Astrocyte of the cerebellum (primary cell): ENCODE data around the gene SLC41A3.
"Not testable (repeated sequence)": the region's sequence is repeated elsewhere in the genome, so short reads cannot be mapped to it uniquely, and the experiment has no call there.

Experiments used
- DNase-seq: peaks from one replicate; pipeline ENCODE4 v3.0.0-alpha.2; 2011; ENCODE audit warnings: low read depth
- H3K4me3 ChIP-seq: 2 replicates; pipeline ENCODE4 v1.5.1; 2011; ENCODE audit warnings: mild to moderate bottlenecking, low read depth, low read length, moderate library complexity
- CTCF ChIP-seq: IDR thresholded peaks from 2 replicates; pipeline ENCODE4 v1.5.1; 2012; ENCODE audit warnings: low read length, low read depth, moderate library complexity, mild to moderate bottlenecking; ENCODE audit errors: missing control alignments
- in situ Hi-C: cut with HindIII; loops from 2 replicates; pipeline ENCODE4 v1.10.0; 2017; ENCODE audit warnings: low sequenced_read_pairs

The SLC41A3 gene

GRCh38 chr3:126098391-126098858 is 14.5 kb upstream of the SLC41A3 start:
- in situ Hi-C loops = no loop called here
- no peak for TF ChIP-seq CTCF
- DNase-seq = peak; percentile 35
- no peak overlapping the region for H3K4me3 ChIP-seq

- in situ Hi-C loops = no loop called here
- no peak overlapping the region for H3K4me3 ChIP-seq
- no peak for DNase-seq
- TF ChIP-seq CTCF = no peak
These were observed 13.9 kb upstream of the SLC41A3 start for GRCh38 chr3:126097801-126098200.

GRCh38 chr3:126096274-126096673 is 12.3 kb upstream of the SLC41A3 start:
- H3K4me3 ChIP-seq, in situ Hi-C loops, DNase-seq: not testable (repeated sequence)

GRCh38 chr3:126092128-126092527 is 8.2 kb upstream of the SLC41A3 start:
- H3K4me3 ChIP-seq, in situ Hi-C loops, DNase-seq: not testable (repeated sequence)

- DNase-seq = no peak
- H3K4me3 ChIP-seq = no peak overlapping the region
- no peak for TF ChIP-seq CTCF
- in situ Hi-C loops = no loop called here
These were observed 3.7 kb upstream of the SLC41A3 start for GRCh38 chr3:126087552-126088175.

GRCh38 chr3:126085841-126086240 is 1.9 kb upstream of the SLC41A3 start:
- no peak for TF ChIP-seq CTCF
- in situ Hi-C loops = no loop called here
- no peak overlapping the region for H3K4me3 ChIP-seq
- DNase-seq = no peak

- no peak for DNase-seq
These were observed 1.4 kb upstream of the SLC41A3 start for GRCh38 chr3:126085276-126085675.

More at GRCh38 chr3:126085276-126085675, 1.4 kb upstream of the SLC41A3 start:
- no peak for TF ChIP-seq CTCF
- H3K4me3 ChIP-seq = no peak overlapping the region
- in situ Hi-C loops = no loop called here
